Stimulated activated CD4-positive, alpha-beta T cell treated with anti-CD3 and anti-CD28 coated beads, Interleukin-4, amount 100 ng/mL, for 4 hours (primary cell): ENCODE data around the gene ANKRD11.
"Not testable (repeated sequence)": the region's sequence is repeated elsewhere in the genome, so short reads cannot be mapped to it uniquely, and the experiment has no call there.

Source experiments
- DNase-seq, 2 experiments: peaks; one replicate each; pipeline ENCODE4 v3.0.0-alpha.2; 2020

Gene ANKRD11

DNA sequence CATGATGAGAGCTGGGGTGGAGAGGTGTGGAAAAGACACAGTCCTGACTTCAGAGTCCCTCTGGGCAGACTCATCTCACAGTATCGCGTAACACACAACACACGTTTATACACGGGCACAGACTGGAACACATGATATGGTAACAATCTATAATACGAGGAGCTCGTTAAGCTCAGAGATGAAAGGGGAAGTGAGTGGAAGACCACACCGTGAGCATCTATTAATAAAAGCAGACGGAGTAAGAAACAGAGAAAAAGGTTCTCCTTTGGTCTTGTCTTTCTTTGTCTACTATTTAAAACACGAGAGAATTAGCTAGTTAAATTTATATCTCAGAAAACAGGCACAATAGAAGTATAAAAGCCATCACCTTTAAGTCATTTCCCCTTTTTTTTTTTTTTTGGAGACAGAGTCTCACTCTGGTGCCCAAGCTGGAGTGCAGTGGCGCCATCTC lies 13.5 kb downstream of the ANKRD11 start:
- no peak for DNase-seq

DNA sequence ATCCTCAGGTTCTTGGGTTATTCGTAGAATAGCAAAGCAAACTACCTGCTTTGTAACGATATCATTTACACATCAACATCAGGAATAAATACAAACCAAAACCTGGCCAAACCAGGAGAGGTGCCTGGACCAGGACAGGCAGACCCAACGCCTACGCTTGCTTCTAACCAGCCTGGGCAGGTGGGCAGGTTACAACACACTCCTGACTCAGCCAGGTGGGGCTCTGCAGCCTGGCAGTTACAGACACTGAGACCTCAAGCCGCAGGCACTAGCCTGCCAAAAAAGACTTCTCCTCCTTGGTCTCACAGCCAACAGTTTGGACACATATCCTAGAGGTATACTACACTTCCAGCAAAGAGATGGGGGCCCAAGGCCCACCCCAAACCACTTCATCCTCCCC lies 14.0 kb downstream of the ANKRD11 start:
- no peak for DNase-seq

DNA sequence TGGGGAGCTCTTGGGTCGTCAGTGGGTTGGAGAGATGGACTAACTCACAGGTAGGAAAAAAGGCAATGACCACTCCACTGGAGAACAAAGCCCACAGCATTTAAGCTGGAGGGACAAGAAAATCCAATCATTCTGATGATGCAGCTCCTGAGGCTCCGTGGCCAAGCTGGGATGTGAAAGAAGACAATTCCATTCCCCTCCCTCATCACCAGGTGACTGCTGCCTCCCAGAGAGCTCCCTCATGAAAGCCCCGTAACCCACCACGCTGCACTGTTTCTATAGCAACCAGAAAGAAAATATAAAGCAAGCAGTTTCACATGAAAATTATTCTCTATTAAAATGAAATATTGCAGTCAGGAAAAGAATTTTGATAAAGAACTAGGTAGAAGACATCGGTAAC lies 15.2 kb downstream of the ANKRD11 start:
- no peak for DNase-seq

DNA sequence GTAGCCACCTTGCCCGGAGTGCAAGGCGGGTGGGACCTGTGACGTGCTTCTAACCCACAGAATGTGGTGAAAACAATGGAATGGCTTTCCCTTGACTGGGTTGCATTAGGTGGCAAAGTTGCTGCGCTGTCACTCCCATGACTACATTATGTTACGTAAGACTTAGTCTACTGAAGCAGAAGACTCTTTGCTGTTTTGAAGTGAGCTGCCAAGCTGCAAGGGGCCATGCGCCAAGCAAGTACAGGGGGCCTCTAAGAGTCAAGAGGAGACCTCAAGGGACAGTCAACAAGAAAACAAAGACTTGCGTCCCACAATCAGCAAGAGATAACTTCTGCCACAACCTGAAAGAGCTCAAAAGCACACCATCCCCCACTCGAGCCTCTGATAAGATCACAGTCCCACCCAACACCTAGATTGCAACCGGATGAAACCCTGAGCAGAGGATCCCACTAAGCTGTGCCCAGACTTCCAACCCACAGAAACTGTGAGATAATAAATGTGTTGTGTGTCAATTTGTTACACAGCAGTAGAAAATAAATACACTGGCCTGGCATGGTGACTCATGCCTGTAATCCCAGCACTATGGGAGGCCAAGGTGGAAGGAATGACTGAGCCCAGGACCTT lies 16.5 kb downstream of the ANKRD11 start:
- no peak for DNase-seq

DNA sequence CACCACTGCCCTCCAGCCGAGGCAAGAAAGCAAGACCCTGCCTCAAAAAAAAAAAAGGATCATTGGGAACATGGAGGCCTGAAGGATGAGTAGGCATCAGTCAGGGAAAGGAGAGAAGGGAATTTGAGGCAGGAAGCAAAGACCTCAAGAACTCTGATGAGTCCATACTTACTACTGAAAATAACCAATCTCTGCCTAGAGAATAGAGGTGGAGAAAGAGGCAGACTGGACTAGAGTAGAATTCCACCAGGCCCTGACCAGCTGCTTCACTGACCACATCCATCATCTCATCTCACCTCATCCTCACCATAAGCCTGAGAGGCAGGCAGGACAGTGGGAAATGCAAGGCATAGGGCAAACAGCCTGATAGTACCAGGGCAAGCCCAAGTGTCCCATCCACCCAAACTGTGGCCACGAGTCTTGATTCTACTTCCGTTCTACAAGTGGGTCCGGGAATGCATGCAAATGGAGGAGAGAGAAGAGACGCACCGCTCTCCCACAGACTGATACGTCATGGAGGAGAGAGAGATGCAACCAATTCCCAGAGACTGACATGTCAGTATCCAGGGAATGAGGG lies 17.1 kb downstream of the ANKRD11 start:
- no peak for DNase-seq

DNA sequence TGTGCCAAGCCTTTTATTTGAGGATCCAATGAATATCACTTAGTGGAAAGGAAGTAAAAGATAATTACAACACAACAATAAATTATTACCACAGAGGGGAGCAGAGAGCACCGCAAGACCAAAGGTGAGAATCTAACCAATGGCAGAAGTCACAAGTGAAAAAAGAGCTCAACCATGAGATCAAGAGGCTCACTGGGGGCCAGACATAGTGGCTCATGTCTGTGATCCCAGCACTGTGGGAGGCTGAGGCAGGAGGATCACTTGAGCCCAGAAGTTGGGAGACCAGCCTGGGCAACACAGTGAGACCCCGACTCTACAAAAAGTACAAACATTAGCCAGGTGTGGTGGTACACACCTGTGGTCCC lies 17.7 kb downstream of the ANKRD11 start:
- no peak for DNase-seq

DNA sequence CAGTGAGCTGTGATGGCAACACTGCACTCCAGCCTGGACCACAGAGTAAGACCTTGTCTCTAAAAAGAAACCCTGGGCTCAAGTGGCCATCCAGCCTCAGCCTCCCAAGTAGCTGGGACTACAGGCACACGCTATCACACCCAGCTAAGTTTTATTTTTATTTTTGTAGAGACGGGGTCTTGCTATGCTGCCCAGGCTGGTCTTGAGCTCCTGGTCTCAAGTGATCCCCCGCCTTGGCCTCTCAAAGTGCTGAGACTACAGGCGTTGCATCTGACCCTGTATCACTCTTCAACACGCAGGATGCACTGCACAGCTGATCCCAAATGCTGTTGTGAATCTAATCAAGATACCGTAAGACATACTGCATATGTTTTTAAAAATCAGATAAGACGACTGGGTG lies 23.0 kb downstream of the ANKRD11 start:
- DNase-seq: no peak

DNA sequence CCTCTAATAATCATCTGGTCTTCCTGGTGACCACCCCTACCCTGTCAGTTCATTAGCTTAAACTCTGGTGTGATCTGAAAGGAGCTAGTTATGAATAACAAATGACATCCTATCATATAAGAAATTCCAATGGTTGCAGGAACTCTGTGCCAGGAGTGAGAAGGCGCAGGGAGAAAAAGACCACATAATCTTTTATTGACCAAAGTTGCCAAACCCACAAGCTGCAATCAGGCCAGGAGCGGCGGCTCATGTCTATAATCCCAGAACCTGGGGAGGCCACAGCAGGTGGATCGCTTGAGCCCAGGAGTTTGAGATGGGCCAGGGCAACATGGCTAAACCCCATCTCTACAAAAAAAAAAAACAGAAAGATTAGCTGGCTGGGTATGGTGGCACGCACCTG lies 23.4 kb downstream of the ANKRD11 start:
- no peak for DNase-seq

DNA sequence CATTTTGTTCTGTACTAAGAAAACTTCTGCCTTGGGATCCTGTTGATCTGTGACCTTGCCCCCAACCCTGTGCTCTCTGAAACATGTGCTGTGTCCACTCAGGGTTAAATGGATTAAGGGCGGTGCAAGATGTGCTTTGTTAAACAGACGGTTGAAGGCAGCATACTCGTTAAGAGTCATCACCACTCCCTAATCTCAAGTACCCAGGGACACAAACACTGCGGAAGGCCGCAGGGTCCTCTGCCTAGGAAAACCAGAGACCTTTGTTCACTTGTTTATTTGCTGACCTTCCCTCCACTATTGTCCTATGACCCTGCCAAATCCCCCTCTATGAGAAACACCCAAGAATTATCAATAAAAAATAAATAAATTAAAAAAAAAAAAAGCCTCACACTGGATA lies 27.0 kb downstream of the ANKRD11 start:
- DNase-seq: not testable (repeated sequence)

DNA sequence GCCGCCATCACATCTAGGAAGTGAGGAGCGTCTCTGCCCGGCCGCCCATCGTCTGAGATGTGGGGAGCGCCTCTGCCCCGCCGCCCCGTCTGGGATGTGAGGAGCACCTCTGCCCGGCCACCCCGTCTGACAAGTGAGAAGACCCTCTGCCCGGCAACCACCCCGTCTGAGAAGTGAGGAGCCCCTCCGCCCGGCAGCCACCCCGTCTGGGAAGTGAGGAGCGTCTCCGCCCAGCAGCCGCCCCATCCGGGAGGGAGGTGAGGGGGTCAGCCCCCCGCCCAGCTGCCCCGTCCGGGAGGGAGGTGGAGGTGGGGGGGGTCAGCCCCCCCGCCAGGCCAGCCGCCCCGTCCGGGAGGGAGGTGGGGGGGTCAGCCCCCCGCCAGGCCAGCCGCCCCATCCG lies 27.7 kb downstream of the ANKRD11 start:
- DNase-seq: not testable (repeated sequence)

DNA sequence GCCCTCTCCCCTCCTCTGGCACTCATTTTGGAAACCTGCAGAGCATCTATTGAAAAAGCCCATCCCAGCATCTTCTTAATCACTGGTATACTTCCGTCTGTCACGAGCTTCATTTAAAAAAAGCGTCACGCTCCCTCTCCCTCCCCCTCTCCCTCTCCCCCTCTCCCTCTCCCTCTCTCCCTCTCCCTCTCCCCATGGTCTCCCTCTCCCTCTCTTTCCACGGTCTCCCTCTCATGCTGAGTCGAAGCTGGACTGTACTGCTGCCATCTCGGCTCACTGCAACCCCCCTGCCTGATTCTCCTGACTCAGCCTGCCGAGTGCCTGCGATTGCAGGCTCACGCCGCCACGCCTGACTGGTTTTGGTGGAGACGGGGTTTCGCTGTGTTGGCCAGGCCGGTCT lies 28.5 kb downstream of the ANKRD11 start:
- DNase-seq: not testable (repeated sequence)

DNA sequence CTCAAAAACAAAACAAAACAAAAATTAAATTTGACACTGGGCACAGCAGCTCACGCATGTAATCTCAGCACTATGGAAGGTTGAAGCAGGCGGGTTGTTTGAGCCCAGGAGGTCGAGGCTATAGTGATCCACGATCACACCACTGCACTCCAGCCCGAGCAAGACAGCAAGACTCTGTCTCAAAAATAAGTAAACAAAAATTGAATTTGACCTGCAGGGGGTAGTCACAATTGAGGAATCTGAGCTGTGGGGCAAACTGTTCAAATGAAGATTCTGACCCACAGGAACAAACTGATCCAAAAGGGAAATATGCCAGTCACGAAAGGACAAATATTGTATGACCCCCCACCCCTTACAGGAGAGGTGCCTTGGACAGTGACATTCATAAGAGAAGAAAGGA lies 29.8 kb downstream of the ANKRD11 start:
- DNase-seq: no peak

DNA sequence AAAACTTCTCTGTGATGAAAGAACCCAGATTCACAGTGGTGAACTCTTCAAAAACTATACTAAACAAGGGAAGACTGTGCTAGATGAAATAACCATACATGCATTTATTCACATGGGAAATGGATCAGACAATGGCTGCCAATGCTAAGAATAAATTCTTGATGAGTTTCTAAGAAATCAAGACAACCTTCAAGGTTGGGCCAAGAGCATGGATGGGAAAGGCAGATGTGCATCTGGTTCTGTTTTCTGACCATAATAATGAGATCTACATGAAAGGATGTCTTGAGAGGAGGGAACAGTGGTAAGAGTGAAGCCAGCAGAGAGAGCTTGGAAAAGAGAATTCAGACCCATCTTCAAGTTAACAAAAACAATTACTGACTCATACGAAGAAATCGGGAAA lies 31.4 kb downstream of the ANKRD11 start:
- DNase-seq: no peak

DNA sequence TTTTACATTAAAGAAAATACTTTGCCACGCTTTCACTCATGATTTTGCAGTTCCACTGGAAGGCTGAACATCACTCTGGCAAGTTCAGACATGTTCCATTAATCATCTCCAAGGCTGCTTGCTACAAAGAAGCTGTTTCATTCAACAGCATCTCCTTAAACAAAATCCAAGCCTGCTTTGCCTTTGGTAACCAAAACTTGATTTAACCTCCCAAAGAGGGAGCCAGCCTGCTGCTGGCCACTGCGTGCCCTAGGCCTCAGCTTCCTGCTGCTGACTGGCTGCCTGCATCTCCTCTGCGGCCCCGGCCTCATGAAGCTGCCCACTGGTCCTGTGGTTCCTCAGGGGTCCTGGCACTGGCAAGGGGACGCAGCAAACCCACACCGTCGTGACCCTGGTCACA lies 31.8 kb downstream of the ANKRD11 start:
- DNase-seq: no peak

DNA sequence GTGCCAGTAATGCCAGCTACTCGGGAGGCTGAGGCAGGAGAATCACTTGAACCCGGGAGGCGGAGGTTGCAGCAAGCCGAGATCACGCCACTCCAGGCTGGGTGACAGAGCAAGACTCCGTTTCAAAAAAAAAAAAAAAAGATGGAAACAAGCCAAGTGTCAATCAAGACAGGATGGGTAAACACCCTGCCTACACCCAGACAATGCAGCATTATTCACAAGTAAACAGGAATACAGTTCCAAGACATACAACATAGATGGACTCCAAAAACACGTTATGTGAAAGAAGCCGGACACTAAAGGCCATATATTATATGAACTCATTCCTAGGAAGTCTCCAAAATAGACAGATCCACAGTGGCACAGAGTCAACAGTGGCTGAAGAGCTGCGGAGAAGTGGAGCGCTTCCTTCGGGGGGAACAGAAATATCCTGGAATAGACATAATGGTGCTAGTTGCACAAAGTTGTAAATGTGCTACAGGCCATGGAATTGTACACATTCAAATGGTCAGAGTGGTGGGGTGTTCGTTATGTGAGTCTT lies 33.9 kb downstream of the ANKRD11 start:
- DNase-seq: no peak

DNA sequence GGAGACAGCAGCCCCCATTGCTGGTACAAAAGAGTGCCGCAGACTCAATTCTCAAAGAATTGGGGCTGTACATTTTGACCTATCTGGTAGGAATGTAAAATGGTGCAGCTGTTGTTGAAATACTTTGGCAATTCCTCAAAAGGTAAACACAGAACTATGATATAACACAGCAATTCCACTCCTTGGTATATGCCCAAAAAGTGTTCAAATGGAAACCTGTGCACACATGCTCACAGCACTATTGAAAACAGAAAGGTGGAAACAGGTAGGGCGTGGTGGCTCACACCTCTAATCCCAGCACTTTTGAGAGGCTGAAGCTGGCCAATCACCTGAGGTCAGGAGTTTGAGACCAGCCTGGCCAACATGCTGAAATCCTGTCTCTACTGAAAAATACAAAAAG lies 34.7 kb downstream of the ANKRD11 start:
- no peak for DNase-seq

DNA sequence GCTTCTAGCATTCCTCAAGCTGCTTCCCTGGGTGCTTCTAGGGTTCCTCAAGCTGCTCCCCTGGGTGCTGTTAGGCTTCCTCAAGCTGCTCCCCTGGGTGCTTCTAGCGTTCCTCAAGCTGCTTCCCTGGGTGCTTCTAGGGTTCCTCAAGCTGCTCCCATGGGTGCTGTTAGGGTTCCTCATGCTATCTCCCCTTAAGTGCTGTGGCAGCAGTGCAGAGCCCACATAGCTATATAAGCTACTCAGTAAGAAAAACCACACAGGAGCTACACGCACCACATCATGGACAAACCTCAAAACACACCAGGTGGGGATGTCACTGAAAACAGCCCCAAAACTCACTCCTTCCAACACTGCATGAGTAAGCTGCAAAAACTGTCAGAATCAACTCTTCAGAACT lies 35.2 kb downstream of the ANKRD11 start:
- peak in 1 of 2 experiments; percentile 12 for DNase-seq

DNA sequence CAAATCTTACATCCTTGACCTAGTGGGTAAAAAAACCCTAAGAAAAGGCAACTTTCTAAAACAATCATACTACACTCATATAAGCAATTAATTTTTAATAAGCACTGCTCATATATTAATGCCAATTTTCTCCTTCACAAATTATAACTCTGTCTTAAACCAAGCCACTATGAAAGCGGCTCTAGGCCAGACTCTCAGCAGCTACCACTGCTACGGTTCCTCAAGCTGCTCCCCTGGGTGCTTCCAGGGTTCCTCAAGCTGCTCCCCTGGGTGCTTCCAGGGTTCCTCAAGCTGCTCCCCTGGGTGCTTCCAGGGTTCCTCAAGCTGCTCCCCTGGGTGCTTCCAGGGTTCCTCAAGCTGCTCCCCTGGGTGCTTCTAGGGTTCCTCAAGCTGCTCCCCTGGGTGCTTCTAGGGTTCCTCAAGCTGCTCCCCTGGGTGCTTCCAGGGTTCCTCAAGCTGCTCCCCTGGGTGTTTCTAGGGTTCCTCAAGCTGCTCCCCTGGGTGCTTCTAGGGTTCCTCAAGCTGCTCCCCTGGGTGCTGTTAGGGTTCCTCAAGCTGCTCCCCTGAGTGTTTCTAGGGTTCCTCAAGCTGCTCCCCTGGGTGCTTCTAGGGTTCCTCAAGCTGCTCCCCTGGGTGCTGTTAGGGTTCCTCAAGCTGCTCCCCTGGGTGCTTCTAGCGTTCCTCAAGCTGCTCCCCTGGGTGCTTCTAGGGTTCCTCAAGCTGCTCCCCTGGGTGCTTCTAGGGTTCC lies 35.8 kb downstream of the ANKRD11 start:
- DNase-seq: not testable (repeated sequence)

DNA sequence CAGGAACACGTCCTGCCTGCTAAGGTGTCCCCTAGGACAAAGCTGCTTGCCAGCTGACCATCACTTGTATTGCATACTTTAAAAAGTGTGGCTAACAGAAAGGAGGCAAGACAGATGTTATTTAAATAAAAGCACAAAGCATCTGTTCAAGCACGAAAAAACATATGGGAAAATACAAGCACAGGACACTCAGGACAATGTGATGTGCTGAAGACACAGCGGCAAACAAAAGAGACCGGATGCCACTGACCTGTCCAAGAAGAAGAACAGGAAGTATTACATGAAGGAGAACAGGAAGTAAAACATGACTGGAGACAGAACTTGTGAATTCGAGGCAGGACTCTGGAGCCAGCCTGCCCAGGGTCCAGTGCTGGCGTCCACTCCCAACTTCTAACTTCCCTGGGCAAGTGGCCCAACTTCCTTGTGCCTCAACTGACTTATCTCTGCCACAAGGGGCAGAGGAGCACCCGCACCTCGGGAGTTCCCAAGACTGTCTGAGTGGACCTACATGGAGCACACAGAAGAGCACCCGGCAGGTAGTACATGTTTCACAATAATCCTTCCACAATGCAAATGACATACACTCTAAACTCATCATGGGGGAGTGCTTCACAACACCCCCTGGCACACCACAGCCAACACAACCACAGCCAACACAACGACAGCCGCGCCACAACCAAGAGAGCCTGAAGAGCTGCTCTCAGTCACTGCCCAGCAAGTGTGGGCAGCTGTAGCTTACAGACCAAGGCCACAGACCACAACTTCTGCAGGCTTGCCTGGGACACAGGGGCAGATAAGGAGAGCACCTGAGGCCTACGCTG lies 36.6 kb downstream of the ANKRD11 start:
- DNase-seq: no peak

DNA sequence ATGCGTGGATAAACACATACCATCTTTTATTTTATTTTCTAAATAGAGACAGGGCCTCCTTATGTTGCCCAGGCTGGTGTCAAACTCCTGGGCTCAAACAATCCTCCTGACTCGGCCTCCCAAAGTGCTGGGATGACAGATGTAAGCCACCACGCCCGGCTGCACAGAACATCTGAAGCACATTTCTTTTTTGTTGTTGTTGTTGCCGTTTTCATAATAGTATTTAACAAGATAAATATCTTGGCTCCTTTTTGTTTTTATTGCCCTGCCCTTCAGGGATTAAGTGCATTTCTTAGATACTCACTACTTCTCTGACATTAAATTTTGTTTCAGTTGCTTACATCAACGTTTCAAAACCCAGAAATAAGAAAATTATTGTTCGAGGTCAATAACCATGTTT lies 37.4 kb downstream of the ANKRD11 start:
- DNase-seq: no peak

DNA sequence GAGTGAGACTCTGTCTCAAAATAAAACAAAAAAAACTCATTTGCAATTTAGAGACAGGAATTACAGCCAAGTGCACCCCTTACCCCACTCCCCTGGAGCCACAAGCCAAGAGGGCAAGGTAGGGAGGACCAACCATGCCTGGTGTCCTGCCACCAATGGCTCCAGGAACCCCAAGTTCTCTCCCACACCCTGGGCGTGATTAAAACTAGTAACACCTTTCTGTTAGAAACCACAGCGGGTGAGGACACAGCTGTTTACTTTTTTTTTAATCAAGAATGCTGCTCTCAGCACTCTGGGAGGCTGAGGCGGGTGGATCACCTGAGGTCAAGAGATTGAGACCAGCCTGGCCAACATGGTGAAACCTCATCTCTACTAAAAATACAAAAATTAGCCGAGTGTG lies 38.1 kb downstream of the ANKRD11 start:
- no peak for DNase-seq

DNA sequence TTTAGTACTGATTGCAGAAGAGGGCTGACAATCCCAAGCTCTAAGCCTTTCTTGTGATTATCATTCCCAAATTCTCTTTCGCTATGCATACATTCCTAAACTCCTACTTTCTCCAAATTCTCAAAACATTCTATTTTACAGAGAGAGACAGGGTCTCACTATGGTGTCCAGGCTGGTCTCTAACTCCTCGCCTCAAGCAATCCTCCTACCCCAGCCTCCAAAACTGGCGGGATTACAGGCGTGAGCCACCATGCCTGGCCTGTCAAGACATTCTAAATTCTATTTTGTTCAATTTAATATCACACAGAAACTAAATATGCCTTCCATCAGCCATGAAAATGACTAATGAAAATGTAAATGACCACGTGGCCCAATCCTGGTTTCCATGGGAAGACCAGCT lies 39.8 kb downstream of the ANKRD11 start:
- DNase-seq: no peak

DNA sequence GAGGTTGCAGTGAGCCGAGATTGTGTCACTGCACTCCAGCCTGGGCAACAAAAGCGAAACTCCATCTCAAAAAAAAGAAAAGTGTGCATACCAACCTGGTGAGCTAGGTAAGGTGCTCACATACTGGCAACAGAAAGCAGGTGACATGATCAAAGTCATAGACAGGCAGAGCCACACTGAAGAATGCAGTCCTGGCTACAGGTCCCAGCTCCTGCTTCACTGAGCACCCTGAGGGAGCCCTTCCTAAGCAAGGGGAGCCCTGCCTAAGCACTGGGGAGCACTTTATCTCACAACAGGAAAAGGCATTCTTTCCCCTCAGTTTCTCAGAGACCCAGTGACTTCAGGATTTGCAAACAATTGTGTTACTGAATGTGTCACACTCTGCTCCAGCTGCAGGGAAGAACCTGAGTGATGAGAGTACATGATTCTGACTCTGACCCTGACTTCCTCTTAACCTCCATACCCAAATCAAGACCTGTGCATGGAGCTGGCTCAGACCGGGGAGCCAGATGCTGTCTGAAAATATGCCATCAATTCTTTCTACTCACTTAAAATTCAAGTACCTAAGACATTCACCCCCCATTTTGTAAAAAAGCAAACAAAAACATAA lies 40.5 kb downstream of the ANKRD11 start:
- DNase-seq: no peak
